Adipose tissue (tissue), 3 donors: Measurements from ENCODE around the gene TMEM250. TPM values are rescaled to one million over a fixed set of nuclear protein-coding genes. Genes with fewer than 3 reads are reported as not detected.

ENCODE experiments used
- H3K27ac ChIP-seq: one replicate; pipeline ENCODE4 v1.5.1; 2013; ENCODE audit warnings: low read depth, low read length
- WGBS, 3 donors: extraction: QIAGEN DNeasy Blood & Tissue Kit; methylation state at CpG; one replicate each; pipeline ENCODE4 v1.1.7; 2013; 5-methylcytosine and 5-hydroxymethylcytosine counted together
- polyA plus RNA-seq, 3 donors: library from polyadenylated mRNA; stranded (reverse); fragments of 200-250 nt; gene quantifications; one replicate each; pipeline ENCODE4 v1.2.3, GENCODE V29; 2013
- donor health status: healthy with polysubstance abuse.
- donor health status: Bipolar disorder and iron deficiency.
- donor health status: healthy.

Gene TMEM250
- polyA plus RNA-seq, 3 donors, result 14.9 to 25.9 (median 20.4) TPM

DNA sequence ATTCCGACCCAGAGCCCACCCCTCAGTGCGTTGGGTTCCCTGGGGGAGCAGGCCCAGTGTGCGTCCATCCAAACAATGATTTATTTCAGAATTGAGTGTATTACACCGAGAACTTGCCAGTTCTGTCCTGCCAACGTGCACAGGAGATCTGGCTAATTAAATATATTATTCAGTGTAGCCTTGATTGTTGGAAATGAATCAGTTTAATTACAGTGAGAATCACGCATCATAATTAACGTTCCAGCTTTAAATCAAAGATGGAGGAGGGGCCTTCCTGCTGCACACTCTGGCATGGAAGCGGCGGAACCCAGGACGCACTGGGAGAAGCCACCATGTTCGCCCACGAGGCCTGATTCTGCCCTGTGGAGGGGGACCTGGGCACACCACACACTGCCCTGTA lies 30.7 kb upstream of the TMEM250 start:
- H3K27ac ChIP-seq, result no peak overlapping the region
- 79 to 86% (median 81%) methylated on average over 12 of the region's 12 CpGs for WGBS, 3 donors

DNA sequence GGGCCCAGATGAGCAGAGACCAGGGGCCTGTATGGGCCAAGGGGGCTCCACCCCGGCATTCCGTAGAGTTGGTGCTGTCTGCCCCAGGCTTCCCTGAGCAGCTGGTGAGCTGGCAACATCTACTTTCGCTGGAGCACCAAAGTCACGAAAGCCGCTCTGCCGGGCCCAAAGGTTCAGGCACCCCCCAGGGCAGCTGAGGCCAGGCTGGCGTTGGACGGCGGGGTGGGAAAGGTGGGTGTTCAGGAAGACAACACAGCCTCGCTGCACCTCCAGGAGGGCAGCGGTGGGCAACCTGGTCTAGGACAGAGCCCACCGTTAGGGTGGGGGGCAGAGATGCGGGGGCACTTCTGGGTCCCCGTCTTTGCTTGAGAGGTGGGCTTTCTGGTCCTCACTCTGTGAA lies 30.1 kb upstream of the TMEM250 start:
- no peak overlapping the region for H3K27ac ChIP-seq

DNA sequence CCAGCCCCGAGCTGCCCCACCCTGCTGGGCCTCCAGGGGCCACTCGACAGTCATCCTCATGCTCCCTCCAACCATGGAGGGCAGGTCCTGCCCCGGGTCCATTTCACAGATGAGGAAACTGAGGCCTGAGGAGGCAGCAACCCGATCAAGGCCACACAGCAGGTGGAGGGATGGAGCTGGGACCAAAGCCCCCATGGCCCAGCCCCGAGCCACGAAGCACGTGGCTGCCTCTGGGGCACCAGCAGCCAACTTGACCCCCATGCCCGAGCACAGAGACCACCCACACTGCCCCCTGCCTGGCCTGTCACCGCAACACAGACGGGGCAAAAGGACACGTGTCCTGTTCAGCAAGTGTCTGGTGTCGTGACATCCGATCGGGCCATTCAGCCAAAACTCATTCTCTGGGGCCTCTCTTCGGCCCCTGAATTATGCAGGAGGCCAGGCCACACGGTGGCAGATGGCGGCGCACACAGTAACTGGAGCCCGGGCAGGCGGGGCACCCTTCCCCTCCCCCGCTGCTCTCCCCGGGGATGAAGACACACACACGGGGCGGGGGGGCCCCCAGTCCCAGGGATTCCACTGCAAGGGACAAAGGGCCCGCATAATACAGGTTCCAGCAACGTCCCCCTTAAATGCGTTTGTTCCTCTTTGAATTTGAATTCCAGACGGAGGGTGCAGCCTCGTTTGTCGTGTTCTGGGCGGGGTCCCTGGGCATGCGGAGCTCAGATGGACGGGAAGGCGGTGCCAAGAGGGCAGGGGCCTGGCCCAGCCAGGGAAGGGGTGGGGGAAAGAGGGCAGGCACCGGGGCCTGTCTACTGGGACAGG lies 29.4 kb upstream of the TMEM250 start:
- no peak overlapping the region for H3K27ac ChIP-seq
- 23 to 36% (median 29%) methylated on average over 35 of the region's 35 CpGs for WGBS, 3 donors

More for the DNA sequence above, 30.1 kb upstream of the TMEM250 start:
- WGBS, 3 donors, result 81 to 85% (median 82%) methylated on average over 14 of the region's 14 CpGs

DNA sequence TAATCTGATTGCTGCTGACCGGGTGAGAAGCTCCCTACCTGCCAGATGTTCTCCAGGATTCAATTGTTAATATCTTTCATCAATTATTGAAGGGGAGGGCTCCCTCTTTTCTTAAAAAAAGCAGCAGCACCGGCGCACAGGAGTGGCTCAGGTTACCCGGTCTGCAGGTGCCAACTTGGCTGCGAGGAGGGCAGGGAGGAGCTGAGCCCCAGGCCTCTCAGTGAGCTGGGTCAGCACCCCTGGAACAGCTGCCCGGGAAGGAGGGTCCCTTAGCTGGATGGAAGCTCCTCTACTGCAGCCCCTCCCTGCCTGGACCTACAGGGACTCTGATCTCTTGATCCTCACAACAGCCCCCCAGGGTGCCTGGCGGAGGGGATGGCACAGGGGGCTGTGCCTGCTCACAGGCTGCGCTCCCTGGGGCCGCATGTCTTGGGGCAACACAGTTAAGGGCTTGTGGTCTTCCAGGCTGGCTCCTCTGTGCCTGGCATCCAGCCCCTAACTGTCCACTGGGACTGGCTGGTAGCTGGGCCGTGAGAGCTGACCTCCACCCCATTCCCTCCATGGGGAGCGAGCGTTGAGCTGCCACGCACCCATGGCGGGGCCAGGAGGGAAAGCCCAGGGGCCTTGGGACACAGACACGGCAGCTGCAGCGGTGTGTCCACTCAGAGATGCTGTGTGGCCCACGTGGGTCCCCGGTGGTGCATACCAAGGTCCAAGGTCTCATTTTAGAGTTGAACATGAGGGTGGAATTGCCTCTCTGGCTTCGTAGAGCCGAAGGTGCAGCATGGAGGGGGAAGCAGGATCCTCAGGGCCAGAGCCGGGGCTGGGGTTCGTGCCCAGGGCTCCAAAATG lies 28.6 kb upstream of the TMEM250 start:
- 66 to 74% (median 73%) methylated on average over 22 of the region's 22 CpGs for WGBS, 3 donors
- H3K27ac ChIP-seq, result no peak overlapping the region

DNA sequence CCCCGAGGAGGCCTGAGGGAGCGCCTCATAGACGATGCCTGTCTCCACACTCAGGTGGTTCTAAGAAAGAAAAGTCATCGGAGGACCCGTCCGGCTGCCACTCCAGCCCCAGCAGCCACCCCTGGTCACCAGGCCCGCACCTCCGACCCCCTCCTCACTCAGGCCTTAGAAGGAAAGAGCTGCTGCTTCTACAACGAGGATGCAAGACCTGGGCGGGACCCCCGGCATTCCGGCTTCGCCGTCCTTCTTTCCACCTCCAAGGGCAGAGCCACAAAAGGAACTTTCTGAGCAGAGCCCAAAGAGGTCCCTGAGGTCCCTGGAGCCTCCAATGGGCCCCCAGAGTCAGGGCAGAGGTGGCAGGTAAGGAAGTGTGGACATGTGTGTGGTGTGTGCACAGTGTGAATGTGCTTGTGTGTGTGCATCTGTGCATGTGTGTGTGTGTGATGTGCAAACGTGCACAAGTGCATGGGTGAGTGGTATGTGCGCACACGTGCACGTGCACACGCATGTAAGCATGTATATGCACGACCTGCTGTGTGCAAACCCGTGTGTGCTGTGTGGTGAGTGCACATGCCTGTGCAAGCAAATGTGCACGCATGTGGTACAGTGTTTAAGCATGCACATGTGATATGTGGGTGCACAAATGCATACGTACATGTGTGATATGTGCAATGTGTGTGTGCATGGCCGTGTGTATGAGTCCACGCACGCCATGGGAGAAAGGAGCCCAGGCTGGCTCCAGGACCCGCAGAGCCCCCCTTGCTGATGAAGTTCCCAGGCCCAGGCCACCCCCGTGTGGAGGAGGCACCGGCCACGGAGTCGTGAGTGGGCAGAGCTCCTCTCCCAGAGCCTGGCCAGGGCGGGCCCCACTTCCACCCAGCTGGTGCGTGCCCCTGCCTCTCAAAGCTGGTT lies 27.7 kb upstream of the TMEM250 start:
- 71 to 77% (median 74%) methylated on average over 33 of the region's 33 CpGs for WGBS, 3 donors
- no peak overlapping the region for H3K27ac ChIP-seq

DNA sequence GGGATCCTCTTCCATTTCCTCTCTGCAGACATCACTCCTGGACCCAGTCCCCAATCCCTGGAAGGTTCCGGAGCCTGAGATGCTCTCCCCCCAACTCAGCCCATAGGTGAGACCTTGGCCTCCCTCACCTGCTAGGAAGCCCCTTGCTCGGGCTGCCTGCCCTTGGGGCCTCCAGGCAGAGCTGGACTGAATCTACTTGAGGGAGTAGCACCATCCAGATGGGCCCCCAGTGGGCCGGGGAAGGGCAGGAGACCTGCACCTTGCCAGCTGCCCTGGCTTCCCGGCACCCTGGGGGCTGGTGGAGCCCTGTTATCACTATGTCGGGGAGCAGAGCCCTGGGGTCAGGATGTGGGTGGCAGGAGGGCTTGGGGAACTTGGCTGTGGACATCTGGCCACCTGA lies 26.9 kb upstream of the TMEM250 start:
- 60 to 68% (median 67%) methylated on average over 5 of the region's 5 CpGs for WGBS, 3 donors
- no peak overlapping the region for H3K27ac ChIP-seq

DNA sequence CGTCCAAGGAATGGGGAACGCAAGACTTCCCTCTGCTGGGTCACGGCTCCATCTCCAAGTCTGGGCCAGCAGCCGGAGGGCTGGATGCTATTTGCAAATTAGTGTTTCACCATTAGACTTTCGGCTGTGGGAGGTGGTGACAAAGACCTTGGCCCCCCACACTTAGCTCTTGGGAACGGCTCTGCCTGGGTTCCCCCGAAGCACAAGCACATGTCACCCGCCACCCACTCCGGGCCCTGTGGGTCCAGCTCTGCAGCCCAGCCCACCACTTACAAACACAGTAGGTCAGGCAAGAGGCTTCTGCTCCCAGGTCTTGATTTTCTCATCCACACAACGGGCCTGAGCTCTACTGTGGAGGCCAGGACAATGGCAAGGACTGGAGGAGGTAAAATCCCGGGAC lies 25.8 kb upstream of the TMEM250 start:
- 81 to 89% (median 87%) methylated on average over 11 of the region's 11 CpGs for WGBS, 3 donors
- H3K27ac ChIP-seq, result no peak overlapping the region

DNA sequence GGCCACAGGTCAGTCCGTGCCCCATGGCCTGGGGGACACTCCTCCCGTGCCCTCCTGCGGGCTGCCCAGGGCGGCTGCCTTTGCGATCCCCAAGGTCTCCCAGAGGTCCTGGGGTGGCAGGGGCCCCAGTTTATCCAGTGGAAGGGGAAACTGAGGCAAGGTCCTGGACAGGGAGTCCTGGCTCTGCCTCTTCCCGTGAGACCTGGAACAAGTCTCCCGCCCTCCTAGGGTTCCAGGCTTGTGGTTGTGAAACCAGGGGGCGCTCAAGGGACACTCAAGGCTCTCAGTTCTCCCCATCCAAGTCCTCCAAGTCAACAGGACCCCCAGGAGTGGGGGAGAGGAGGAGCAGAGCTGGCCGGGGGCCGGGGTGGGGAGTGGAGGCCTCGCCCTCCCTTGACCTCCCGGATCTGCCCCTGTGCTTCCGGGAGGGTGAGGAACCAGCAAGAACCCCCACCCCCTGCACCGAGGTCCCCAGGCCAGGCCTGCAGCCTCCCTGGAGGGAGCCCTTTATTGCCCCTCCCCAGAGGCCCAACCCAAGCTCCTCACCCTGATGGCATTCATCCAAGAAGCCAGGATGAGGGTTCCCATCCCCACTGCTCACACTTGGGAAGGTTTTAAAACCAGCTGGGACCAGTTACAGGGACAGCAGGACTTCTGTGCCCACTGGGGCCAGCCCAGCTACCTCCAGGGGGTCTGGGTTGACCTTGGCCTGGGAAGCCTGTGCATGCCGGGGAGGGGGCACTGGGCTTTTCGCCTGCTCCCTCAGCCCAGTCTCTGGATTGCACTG lies 24.7 kb upstream of the TMEM250 start:
- no peak overlapping the region for H3K27ac ChIP-seq
- WGBS, 3 donors, result 40 to 43% (median 40%) methylated on average over 16 of the region's 16 CpGs

DNA sequence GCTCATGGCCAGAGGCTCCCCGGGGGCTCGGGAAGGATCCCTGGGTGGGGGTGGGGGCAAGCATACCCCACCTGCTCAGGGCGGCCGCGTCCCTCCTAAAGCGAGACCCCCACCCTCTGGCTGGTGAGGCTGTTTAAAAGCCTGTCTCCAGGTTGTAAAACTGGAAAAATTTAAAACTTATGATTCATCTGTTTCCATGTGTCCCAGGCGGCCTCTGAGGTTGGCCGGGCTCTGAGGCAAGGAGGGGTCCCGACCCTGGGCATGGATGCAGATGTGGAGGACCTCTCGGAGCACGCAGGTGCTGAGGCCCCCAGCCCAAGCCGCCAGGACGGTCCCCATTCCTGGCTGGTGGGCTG lies 24.2 kb upstream of the TMEM250 start:
- WGBS, 3 donors, result 43 to 50% (median 48%) methylated on average over 13 of the region's 13 CpGs
- no peak overlapping the region for H3K27ac ChIP-seq

DNA sequence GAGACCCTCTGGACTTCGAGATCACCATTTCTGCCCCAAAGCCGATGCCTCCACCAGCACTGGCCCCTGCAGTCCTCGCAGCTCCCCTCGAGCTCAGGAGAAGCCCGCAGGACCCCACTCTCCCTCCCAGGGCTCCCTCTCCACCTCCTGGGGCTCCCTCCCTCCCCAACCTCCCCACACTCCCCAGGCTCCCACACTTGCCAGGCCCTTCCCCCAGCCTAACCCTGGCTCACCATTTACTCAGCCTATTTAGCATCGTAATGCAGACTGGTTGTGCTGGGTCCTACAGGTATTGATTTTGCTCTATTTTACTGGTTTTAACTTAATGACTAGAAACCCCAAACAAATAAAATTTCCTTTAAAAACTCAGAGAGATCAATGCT lies 23.7 kb upstream of the TMEM250 start:
- WGBS, 3 donors, result 66 to 79% (median 78%) methylated on average over 6 of the region's 6 CpGs
- no peak overlapping the region for H3K27ac ChIP-seq

DNA sequence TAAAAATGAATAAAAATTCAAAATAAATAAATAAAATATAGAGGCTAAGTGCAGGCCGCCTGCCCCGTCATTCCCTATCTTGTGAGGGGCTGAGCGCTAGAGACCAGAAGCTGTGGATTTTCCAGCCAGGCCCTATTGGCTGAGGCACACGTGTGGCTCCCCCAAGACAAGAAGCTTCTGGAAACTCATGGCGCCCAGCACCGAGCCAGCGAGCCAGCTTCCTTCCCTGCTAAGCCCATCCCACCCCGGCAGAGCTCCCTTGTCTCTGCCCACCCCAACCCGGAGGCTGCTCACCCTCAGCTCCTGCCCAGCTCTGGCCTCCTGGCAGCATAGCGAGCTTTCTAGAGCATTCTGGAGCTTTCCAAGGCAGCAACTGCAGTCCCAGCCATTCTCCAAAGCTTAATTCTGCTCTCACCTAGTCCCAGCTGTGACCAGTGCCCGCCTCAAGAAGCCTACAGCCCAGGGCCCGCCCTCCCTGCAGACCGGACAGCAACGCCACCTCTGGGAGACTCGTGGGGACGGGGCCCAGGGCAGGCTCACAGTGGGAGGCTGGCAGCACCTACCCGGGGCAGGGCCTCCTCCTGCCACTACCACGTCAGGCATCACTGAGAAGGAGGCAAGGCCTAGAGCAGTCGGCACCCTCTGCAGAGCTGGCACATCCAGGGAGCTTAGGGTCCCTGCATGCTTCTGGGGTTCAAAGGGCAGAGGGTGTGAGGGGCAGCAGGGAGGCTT lies 23.2 kb upstream of the TMEM250 start:
- H3K27ac ChIP-seq, result no peak overlapping the region
- 81 to 82% (median 81%) methylated on average over 19 of the region's 19 CpGs for WGBS, 3 donors

DNA sequence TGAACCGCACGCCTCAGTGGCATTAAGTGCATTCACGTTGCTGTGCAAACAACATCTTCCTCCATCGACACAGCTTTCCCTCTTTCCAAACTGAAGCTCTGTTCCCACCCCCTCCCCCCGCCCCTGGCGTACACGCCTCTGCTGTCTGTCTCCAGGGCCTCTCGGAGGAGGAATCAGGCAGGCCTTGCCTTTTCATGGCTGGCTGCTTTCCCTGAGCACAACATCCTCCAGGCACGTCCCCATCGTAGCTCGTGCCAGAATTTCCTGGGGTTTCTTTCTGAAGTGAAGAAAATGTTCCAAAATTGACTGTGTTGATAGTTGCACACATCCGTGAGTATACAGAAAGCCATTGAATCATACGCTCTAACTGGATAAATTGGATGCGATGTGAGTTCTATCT lies 22.3 kb upstream of the TMEM250 start:
- H3K27ac ChIP-seq, result no peak overlapping the region
- 51 to 74% (median 62%) methylated on average over 14 of the region's 14 CpGs for WGBS, 3 donors

DNA sequence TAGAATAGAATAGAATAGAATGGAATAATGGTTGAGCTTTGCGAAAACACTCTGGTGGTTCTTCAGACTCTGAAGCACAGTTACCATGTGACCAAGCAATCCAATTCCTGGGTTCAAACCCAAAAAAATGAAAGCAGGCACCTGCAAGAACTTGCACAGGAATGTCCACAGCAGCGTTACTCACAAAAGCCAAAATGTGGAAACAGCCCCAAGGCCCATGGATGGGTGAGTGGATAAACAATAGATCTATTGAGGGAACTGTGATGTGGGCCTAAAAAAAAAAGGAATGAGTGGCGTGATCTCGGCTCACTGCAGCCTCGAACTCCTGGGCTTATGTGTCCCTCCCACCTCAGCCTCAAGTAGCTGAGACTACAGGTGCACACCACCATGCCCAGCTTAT lies 21.4 kb upstream of the TMEM250 start:
- 89 to 92% (median 89%) methylated on average over 5 of the region's 5 CpGs for WGBS, 3 donors
- no peak overlapping the region for H3K27ac ChIP-seq

DNA sequence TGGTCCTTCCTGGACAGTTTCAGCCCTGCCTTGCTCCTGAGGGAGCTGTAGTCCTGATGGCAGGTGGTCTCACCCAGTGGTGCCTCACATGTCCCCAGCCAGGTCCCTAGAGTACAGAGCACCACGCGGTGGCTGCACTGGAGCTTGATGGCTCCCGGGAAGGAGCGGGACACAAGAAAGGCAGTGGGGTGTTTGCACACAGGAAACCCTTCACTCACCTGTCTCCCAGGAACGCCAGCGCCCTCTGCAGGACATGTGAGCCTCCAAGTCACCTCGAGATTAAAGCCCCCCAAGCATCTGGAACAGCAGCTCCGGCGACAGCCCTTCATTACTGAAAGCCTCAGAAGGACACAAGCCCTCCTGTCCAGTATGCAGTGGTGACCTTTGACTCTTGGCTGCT lies 19.9 kb upstream of the TMEM250 start:
- H3K27ac ChIP-seq, result no peak overlapping the region

DNA sequence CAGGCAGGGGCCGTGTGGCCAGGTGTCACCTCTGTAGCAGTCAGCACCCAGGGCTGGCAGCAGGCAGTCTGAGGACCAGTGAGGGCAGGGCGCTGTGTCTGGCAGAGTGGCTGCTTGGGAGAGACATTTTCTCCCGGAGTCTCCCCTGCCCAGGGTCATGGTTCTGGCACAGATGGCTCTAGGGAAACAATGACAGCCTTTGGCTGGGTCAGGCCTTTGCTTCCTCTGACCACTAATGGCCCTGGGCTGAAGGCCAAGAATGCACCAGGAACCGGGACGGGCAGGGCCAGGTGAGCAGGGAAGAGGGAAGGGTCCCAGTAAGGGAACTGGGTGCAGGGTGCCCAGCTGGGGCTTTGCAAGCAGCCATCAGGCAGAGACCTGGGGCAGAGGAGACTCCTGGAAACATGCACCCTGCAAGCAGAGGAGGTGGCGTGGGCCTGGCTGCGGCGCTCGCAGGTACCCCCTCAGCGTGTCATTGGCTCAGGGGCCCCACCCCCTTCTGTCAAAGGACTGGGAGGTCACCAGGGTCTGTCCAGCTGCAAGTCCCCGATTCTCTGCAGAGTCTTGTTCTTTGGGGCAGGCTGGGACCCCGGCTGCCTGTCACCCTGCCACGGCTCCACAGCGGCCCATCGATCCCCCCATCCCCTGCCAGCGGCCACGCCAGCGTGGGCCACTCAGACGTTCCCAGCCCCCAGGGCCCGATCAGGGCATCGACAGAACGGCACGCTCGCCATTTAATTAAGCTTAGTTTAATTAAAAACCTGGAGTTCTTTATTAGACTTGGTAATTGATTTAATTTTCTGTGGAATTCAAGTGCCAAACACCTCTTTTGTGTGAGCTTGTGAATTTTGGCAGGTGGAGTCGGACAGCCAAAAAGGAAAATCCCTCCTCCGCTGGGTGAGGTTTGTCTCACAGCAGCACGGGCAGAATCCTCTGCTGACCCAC lies 18.9 kb upstream of the TMEM250 start:
- 54 to 71% (median 61%) methylated on average over 27 of the region's 27 CpGs for WGBS, 3 donors
- H3K27ac ChIP-seq, result no peak overlapping the region

More for the DNA sequence above, 19.9 kb upstream of the TMEM250 start:
- WGBS, 3 donors, result 19 to 33% (median 21%) methylated on average over 9 of the region's 9 CpGs
